Stimulated activated memory B cell treated with anti-CD40 and anti-IgM and Interleukin-4, amounts not matched to agents 10 μg/mL and 1 μg/mL and 100 μg/mL, for 72 hours (primary cell): Measurements from ENCODE around the gene OXCT2.
A peak's percentile ranks its signal among the peaks of the same experiment; 100 is the strongest.
"Not testable (repeated sequence)": the region's sequence is repeated elsewhere in the genome, so short reads cannot be mapped to it uniquely, and the experiment has no call there.

Experiments used
- ATAC-seq: fragments of 150-1000 bp; cut with Tn5 transposase; 2 replicates; pipeline ENCODE4 v1.10.0; 2021
- H3K27ac Mint-ChIP-seq: one replicate; pipeline ENCODE4 v1.8.0; 2022; ENCODE audit warnings: mild to moderate bottlenecking, mixed read lengths
- H3K27me3 Mint-ChIP-seq: one replicate; pipeline ENCODE4 v1.8.0; 2022; ENCODE audit warnings: mixed read lengths
- H3K36me3 Mint-ChIP-seq: one replicate; pipeline ENCODE4 v1.8.0; 2022; ENCODE audit warnings: mixed read lengths
- H3K4me1 Mint-ChIP-seq: one replicate; pipeline ENCODE4 v1.8.0; 2022; ENCODE audit warnings: mixed read lengths
- H3K4me3 Mint-ChIP-seq: one replicate; pipeline ENCODE4 v1.8.0; 2022; ENCODE audit warnings: mild to moderate bottlenecking, moderate library complexity, mixed read lengths
- H3K9me3 Mint-ChIP-seq: one replicate; pipeline ENCODE4 v1.8.0; 2022; ENCODE audit warnings: mixed read lengths

OXCT2 gene

DNA sequence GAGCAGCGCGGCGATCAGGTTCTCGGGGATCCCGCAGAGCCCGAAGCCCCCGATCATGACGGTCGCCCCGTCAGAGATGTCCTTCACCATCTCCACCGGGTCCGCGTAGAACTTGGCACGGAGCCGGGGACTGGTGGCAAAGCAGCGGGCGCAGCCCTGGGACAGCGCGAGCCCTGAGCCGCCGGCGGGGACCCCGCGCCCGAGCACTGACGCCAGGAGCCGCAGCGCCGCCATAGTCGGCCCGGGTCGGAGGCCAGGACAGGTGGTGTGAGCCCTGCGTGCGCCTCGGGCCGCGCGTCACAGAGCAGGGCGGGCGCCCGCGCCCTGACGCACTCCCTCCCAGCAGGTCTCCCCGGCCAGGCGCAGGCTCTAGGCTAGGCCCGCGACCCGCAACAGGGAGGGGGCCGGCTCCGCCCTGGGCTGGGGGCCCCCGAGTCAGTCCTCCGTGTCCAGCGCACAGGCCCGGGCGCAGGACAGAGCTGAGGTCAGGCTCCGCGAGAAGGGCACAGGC lies at the start of gene OXCT2:
TSS of gene OXCT2 (minus strand) at position 327 of the 511 bp plus-strand sequence. CDS start at position 234, 93 bp downstream.
- Mint-ChIP-seq H3K4me1 (peaks cover 10% of the 10 kb centered on the region), H3K4me3 (peak within 1 kb of the TSS; percentile 65)
- not testable (repeated sequence) for H3K36me3 Mint-ChIP-seq, H3K27me3 Mint-ChIP-seq, H3K27ac Mint-ChIP-seq, H3K9me3 Mint-ChIP-seq
- ATAC-seq, result peak; percentile 66

DNA sequence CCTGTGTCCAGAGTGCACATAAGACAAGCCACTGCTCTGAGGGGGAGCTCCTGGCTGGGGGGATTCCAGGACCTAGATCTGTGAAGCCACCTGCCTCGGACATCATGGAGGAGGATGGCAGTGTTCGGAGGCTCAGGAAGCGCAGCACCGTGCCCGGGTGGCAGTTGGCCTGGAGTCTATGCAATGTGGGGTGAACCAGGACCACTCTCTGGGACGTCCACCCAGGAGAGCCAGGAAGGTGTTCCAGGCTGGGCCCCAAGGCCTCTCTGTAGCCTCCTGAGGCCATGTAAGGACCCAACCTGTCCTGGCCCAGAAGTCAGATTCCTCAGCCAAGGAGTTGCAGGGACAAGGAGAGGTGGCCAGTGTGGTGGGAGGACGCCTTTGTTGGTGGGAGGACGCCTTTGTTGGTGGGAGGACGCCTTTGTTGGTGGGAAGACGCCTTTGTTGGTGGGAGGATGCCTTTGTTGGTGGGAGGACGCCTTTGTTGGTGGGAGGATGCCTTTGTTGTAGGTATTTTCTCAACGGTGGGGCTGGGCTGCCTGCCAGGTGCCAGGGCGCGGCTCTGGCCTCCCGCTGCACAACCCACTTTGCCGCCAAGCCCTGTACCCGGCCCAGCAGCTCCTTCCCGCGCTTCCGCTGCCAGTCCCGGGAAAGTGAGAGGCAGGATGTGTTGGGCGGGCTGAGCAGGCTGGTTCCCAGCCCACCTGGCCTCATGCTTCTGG lies 48.1 kb upstream of the OXCT2 start:
- H3K36me3 Mint-ChIP-seq, result no peaks in the 10 kb centered on the region
- no peaks in the 10 kb centered on the region for H3K9me3 Mint-ChIP-seq
- H3K27me3 Mint-ChIP-seq, result no peaks in the 10 kb centered on the region
- H3K27ac Mint-ChIP-seq, result no peak overlapping the region
- no peak overlapping the region for H3K4me3 Mint-ChIP-seq
- peaks cover 23% of the 10 kb centered on the region for H3K4me1 Mint-ChIP-seq
- ATAC-seq, result no peak

DNA sequence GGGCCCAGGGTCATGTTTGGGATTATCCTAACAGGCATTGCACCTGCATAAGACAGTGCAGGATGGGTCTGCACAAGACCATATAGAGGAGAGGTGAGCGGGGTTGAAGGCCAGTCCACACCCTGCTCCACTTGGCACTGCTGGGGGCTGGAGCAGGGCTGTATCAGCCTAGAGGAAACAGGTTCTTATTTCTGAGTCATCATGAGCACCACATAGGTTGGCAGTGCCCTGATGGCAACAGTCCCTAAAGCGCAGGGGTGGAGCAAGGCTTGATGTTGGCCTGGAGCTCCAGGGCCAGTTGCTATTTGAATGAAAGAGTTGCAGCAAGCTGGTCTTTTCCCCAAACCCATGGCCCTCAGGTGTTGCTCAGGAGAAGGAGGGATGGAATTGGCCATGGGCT lies 47.3 kb upstream of the OXCT2 start:
- no peak for ATAC-seq
- Mint-ChIP-seq H3K4me1 (peaks cover 19% of the 10 kb centered on the region), H3K9me3 (no peaks in the 10 kb centered on the region), H3K4me3 (no peak overlapping the region), H3K27me3 (no peaks in the 10 kb centered on the region), H3K27ac (no peak overlapping the region), H3K36me3 (no peaks in the 10 kb centered on the region)

DNA sequence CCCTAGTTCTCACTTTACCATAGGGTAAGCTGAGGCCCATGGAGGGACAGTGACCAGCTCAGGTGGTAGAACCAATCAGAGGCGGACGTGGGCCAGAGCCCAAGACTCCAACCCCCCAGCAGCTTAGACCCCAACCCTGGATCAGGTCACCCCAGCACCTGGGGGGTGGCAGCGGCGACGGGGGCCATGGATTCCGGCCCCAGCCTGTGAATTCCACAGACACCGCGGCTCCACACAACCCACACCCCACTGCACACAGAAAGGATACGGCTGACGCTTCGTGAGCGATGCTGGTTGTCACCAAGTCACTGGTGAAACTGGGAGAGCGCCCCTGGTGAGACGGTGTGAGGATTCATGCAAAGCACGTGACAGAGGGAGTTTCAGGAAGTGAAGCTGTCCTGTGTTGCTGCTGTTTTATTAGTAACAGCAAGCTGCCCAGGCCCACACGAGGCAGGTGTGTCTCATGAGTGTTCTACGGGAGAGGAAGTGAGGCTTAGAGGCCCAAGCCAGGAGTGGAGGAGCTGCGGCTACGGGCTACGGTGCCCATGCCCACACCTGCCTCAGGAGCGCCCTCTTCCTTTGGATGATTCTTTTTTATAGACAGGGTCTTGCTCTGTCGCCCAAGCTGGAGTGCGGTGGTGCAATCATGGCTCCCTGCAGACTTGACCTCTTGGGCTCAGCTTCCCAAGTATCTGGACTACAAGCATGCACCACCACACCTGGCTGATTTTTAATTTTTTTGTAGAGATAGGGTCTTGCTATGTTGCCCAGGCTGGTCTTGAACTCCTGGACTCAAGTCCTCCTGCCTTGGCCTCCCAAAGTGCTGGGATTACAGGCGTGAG lies 46.2 kb upstream of the OXCT2 start:
- H3K9me3 Mint-ChIP-seq, H3K27me3 Mint-ChIP-seq, H3K36me3 Mint-ChIP-seq: not testable (repeated sequence)
- Mint-ChIP-seq H3K27ac (peak overlapping the region; percentile 64), H3K4me1 (peaks cover 19% of the 10 kb centered on the region), H3K4me3 (peak overlapping the region; percentile 69)
- peak; percentile 97 for ATAC-seq

DNA sequence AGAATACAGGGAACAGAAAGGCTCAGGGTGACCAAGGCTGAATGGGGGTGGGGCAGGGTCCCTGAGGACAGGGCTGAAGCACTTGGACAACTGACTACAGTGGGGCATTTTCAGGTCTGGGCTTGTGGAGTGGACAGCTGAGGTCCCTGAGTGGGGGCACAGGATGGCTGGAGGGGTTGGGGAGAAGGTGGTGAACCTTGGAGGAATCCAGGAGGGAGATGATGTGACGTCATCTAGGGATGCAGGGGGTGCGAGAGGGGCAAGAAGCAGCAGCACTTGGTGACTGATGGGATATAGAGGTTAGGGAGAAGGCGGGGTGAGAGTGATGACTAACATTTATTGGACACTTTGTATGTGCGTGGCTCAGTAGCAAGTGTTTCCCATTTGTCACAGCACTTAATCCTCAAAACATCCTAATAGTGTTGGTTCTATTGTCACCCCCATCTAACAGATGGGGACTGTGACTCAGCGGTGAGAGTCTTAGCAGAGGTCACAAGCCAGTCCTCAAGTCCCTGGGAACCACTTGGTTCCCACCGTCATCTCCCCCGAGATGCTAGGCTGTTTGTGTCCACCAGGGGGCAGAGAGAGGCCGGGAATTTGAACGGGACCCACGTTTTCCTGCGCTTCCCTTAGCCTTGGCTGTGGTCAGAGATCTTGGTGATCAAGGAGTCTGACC lies 45.4 kb upstream of the OXCT2 start:
- Mint-ChIP-seq H3K27me3 (no peaks in the 10 kb centered on the region), H3K4me1 (peaks cover 19% of the 10 kb centered on the region), H3K36me3 (no peaks in the 10 kb centered on the region), H3K27ac (peak overlapping the region; percentile 64), H3K9me3 (no peaks in the 10 kb centered on the region), H3K4me3 (peak overlapping the region; percentile 69)
- peak; percentile 63 for ATAC-seq

DNA sequence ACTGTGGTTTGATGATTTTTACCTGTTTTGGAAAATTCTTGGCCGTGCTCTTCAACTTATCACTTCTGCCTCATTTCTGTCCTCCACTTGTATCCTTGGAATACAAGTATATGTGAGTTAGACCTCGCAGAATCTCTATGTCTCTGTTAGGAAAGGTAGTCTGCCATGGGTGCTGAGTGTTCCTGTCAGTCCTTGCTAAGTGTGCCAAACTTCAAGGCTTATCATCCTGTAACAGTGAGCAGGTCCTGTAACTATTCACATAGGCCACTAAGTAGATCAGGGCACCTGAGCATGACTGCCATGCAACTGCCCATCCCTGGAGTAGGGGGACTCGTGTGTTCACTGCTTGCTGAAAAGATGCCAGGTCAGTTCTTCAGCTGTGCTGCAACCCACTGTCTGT lies 41.8 kb upstream of the OXCT2 start:
- Mint-ChIP-seq H3K9me3 (no peaks in the 10 kb centered on the region), H3K27me3 (no peaks in the 10 kb centered on the region), H3K4me3 (no peak overlapping the region), H3K4me1 (peaks cover 19% of the 10 kb centered on the region), H3K27ac (no peak overlapping the region), H3K36me3 (peaks cover 9% of the 10 kb centered on the region)
- ATAC-seq, result no peak

DNA sequence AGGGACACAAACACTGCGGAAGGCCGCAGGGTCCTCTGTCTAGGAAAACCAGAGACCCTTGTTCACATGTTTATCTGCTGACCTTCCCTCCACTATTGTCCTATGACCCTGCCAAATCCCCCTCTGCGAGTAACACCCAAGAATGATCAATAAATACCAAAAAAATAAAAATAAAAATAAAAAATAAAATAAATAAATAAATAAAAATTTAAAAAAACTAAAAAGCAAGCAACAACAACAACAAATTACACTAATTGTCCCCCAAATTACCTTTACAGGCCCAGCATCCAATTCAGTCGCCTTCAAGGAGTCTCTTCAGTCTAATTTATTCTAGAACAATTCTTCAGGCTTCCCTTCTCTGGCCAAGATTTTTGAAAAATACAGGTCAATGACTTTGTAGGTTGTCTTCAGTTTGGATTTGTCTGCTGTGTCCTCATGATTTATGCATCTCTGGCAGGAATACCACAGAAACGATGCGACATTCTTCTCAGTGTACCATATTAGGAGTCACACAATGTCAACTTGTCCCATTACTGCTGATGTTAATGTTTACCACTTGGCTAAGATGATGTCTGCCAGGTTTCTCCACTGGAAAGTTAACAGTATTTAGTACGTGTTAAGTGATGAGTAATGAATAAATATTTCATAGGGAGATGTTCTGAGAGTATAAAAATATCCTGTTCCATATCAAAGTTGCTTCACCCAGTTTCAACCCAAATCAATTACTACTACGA lies 37.8 kb upstream of the OXCT2 start:
- peaks cover 7% of the 10 kb centered on the region for H3K9me3 Mint-ChIP-seq
- H3K27ac Mint-ChIP-seq, result no peak overlapping the region
- peaks cover 32% of the 10 kb centered on the region for H3K36me3 Mint-ChIP-seq
- H3K27me3 Mint-ChIP-seq, result no peaks in the 10 kb centered on the region
- H3K4me1 Mint-ChIP-seq, result no peaks in the 10 kb centered on the region
- ATAC-seq, result no peak
- no peak overlapping the region for H3K4me3 Mint-ChIP-seq

DNA sequence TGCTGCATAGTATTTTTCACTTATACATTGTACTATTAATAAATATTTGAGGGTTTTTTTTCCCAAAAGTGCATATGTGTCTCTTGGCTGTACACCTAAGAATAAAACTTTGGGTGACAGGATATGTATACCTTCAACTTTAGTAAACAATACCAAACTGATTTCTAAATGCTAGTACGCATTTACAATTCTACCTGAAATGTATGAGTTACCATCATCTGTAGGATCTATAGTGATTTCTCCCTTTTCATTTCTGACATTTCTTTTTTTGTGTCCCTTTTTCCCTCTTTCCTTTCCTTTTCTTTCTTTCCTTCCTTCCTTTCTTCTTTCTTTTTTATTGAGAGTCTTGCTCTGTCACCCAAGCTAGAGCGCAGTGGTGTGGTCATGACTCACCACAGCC lies 34.2 kb upstream of the OXCT2 start:
- H3K4me3 Mint-ChIP-seq, result no peak overlapping the region
- no peaks in the 10 kb centered on the region for H3K27me3 Mint-ChIP-seq
- ATAC-seq, result no peak
- H3K9me3 Mint-ChIP-seq, result peaks cover 7% of the 10 kb centered on the region
- H3K4me1 Mint-ChIP-seq, result no peaks in the 10 kb centered on the region
- H3K36me3 Mint-ChIP-seq, result peaks cover 32% of the 10 kb centered on the region
- no peak overlapping the region for H3K27ac Mint-ChIP-seq

DNA sequence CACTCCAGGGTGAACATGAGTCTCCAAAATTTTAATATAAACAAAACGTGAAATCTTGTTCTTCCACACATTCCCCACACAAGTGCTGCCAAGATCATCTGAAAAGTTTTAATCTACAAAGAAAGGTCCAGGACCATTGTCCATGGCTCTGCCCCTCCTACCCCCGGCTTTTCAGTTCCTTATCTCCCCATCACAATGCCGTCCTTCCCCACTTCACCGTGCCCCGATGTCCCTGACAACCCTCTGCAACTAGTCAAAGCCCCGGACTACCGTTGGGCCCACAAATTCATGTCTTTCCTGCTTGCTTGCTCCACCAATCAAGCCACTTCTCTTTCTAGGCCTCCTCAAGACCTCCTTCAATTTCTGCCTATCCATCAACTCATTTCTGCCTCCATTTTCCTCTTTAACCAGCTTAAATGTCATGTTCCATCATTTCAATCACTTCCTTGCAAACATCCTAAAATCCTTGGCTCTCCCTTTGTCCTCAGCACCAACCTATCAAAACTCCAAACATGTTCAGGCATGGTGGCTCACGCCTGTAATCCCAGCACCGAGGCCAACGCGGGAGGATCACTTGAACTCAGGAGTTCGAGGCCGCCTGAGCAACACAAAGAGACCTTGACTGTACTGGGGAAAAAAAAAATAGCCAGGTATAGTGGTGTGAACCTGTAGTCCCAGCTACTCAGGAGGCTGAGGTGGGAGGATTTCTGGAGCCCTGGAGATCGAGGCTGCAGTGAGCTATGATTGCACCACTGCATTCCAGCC lies 31.5 kb upstream of the OXCT2 start:
- Mint-ChIP-seq H3K27ac (no peak overlapping the region), H3K4me3 (no peak overlapping the region), H3K27me3 (no peaks in the 10 kb centered on the region), H3K9me3 (peaks cover 7% of the 10 kb centered on the region), H3K36me3 (peaks cover 20% of the 10 kb centered on the region), H3K4me1 (peaks cover 18% of the 10 kb centered on the region)
- ATAC-seq, result no peak

DNA sequence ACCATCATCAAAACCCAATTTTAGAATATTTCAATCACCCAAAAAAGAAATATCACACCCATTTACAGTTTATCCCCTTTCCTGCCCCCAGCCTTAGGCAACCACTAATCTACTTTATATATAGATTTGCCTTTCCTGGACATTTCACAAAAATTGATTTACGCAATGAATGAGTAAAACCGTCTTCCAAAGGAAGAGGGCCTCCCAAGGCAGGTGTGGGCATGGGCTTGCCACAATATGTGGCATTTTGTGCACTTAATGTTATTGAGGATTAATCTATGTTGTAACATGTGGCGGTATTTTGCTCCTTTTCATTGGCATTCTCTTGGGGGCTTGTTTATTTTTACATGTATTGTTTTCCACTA lies 29.3 kb upstream of the OXCT2 start:
- Mint-ChIP-seq H3K4me1 (peaks cover 18% of the 10 kb centered on the region), H3K4me3 (no peak overlapping the region)

DNA sequence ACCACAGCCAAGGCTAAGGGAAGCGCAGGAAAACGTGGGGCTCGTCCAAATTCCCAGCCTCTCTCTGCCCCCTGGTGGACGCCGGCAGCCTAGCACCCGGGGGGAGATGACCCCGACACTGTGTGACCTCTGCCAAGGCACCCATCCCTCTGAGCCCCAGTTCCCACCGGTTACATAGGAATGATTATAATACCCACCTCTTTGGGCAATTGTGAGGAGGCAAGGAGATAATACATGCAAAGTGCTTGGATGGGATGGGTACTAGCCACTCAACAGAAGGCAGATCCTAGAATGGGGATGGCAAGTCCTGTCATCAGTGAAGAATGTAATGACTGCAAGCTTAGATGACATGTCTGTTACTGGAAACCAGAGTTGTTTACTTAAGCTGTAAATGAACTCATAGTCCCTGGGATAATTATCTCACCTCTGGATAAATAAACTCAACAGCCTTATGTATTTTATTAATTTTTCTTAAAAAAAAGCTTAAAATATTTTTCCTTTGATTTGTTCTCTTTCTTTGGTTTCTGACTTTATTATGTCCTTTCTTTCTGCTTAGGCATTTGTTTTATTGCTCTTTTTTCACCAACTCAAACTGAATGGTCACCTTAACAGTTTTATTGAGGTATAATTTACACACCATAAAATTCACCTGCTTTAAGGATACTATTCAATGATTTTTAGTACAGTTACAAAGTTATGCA lies 28.8 kb upstream of the OXCT2 start:
- no peaks in the 10 kb centered on the region for H3K27me3 Mint-ChIP-seq
- H3K4me1 Mint-ChIP-seq, result peaks cover 18% of the 10 kb centered on the region
- peak overlapping the region; percentile 80 for H3K4me3 Mint-ChIP-seq
- peaks cover 2% of the 10 kb centered on the region for H3K9me3 Mint-ChIP-seq
- peak; percentile 80 for ATAC-seq
- H3K27ac Mint-ChIP-seq, result peak overlapping the region; percentile 96
- H3K36me3 Mint-ChIP-seq, result peaks cover 4% of the 10 kb centered on the region

More for the DNA sequence above, 29.3 kb upstream of the OXCT2 start:
- H3K36me3 Mint-ChIP-seq, result peaks cover 9% of the 10 kb centered on the region
- H3K27ac Mint-ChIP-seq, result peak overlapping the region; percentile 96
- H3K9me3 Mint-ChIP-seq, result peaks cover 4% of the 10 kb centered on the region
- ATAC-seq, result no peak
- no peaks in the 10 kb centered on the region for H3K27me3 Mint-ChIP-seq

DNA sequence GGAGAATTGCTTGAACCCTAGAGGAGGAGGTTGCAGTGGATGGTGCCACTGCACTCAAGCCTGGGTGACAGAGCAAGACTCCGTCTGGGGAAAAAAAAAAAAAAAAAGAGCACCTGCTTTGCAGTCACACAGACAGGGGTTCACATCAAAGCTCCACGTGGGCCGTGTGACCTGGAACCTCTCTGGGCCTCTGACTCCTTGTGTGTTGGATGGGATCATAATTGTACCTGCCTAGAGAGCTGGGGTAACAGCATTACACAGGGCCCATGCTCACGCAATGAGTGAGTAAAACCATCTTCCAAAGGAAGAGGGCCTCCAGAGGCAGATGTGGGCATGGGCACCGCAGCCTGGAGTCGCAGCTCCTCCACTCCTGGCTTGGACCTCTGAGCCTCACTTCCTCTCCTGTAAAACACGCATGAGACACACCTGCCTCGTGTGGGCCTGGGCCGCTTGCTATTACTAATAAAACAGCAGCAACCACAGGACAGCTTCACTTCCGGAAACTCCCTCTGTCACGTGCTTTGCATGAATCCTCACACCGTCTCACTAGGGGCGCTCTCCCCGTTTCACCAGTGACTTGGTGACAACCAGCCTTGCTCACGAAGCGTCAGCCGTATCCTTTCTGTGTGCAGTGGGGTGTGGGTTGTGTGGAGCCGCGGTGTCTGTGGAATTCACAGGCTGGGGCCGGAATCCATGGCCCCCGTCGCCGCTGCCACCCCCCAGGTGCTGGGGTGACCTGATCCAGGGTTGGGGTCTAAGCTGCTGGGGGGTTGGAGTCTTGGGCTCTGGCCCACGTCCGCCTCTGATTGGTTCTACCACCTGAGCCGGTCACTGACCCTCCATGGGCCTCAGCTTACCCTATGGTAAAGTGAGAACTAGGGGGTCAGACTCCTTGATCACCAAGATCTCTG lies 28.0 kb upstream of the OXCT2 start:
- H3K36me3 Mint-ChIP-seq, H3K9me3 Mint-ChIP-seq, H3K27me3 Mint-ChIP-seq: not testable (repeated sequence)
- peak; percentile 98 for ATAC-seq
- H3K27ac Mint-ChIP-seq, result peak overlapping the region; percentile 96
- H3K4me1 Mint-ChIP-seq, result peaks cover 18% of the 10 kb centered on the region
- H3K4me3 Mint-ChIP-seq, result peak overlapping the region; percentile 80

DNA sequence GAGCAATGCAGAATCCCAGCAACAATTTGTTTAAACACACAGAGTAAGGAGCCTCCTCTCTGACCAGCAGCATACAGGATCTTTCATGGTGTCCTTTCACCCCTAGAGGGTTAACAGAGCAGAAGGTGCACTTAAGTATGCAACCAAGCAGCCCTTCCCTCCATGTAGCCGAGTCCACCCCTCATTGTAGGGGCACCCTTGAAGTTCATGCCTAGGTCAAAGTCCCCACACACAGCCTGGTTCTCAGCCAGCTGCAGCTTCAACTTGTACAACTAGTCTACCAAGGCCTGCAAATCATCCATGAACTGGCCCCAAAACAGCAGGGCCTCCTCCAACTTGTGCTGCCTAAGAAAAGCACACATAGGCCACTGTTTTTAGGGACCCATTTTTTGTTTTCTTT lies 24.5 kb upstream of the OXCT2 start:
- H3K27ac Mint-ChIP-seq, result no peak overlapping the region
- H3K27me3 Mint-ChIP-seq, result no peaks in the 10 kb centered on the region
- H3K9me3 Mint-ChIP-seq, result no peaks in the 10 kb centered on the region
- peaks cover 44% of the 10 kb centered on the region for H3K4me1 Mint-ChIP-seq
- peaks cover 18% of the 10 kb centered on the region for H3K36me3 Mint-ChIP-seq
- H3K4me3 Mint-ChIP-seq, result no peak overlapping the region
- no peak for ATAC-seq
